ENCODE results near the gene SMYD3. TPM values are rescaled to one million over a fixed set of nuclear protein-coding genes. Genes with fewer than 3 reads are reported as not detected.

SMYD3 gene
- total and polyA plus RNA-seq, 4 donors: 10.5 to 40.1 (median 32.5) TPM

DNA sequence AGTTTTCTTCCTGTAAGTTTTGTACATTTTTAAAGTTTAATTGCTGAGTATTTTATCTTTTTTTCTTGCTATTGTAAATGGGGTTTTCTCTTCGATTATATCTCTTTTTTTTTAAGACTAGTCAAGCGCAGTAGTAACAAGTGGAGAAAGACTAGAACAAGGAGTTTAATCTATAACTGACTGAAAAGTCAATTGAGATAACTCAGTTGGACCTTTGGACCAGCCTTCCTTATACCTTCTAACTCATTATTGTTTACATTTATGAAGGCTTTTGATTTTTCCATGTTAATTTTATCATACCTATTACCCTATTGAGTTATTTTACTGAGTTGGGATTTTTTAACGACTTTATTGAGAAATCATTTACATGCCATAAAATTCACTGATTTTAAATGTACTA is 81.2 kb downstream of the SMYD3 start:
- ATAC-seq (ENCODE audit: insufficient read depth, low FRiP score) (no peak), DNase-seq (no peak)
- TF ChIP-seq, protein P1, sequence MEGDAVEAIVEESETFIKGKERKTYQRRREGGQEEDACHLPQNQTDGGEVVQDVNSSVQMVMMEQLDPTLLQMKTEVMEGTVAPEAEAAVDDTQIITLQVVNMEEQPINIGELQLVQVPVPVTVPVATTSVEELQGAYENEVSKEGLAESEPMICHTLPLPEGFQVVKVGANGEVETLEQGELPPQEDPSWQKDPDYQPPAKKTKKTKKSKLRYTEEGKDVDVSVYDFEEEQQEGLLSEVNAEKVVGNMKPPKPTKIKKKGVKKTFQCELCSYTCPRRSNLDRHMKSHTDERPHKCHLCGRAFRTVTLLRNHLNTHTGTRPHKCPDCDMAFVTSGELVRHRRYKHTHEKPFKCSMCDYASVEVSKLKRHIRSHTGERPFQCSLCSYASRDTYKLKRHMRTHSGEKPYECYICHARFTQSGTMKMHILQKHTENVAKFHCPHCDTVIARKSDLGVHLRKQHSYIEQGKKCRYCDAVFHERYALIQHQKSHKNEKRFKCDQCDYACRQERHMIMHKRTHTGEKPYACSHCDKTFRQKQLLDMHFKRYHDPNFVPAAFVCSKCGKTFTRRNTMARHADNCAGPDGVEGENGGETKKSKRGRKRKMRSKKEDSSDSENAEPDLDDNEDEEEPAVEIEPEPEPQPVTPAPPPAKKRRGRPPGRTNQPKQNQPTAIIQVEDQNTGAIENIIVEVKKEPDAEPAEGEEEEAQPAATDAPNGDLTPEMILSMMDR (IDR thresholded peaks at IDR 0.05; ENCODE audit: control extremely low read depth, extremely low read depth): no peak

DNA sequence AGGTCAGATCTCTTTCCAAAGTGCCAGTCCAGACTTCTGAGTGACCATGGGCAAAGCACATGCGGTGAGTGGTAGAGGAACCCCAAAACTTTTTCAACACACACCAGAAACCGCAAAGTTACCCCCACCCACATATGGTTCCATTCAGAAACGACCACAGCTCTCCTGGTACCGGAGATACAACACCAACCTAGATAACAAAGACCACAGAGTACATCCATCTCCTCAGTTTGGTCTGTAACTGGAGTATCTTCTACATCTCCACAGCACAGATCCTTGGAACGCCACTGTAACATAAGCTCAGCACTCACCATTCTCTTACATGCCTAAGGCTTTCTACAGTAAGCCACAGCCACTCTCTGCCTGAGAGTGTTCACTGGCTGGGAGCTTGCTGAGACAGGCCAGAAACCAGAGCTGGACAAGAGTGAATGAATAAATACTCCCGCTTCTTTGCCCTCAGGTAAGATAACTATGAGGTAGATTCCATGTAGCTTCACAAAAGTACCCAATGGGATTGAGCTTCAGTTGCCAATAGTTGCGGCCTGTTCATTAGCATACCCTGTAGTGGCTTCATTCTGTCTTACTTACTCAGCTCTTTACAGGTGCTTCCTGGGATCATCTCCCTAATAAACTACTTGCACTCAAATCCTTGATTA is 81.8 kb downstream of the SMYD3 start:
- no peaks in the 10 kb centered on the region for H3K36me3 ChIP-seq (ENCODE audit: control insufficient read depth in 4 of 4, insufficient read depth in 4 of 4, low read length in 4 of 4)
- H3K9ac ChIP-seq (ENCODE audit: insufficient read depth in 1 of 2, low read length in 2 of 2): no peak overlapping the region
- WGBS, 2 donors: 94 to 95% methylated on average over 7 of the region's 7 CpGs
- no peak overlapping the region for H3K27ac ChIP-seq (ENCODE audit: low read depth in 1 of 2, low read length in 1 of 2)
- ATAC-seq (ENCODE audit: insufficient read depth, low FRiP score) (no peak), DNase-seq (no peak)
- no peaks in the 10 kb centered on the region for H3K9me3 ChIP-seq (ENCODE audit: control insufficient read depth in 4 of 4, insufficient read depth in 3 of 4, low read length in 3 of 4)
- TF ChIP-seq, protein P1 (IDR thresholded peaks at IDR 0.05; ENCODE audit: control extremely low read depth, extremely low read depth): no peak
- H3K27me3 ChIP-seq (ENCODE audit: control insufficient read depth in 3 of 3, insufficient read depth in 3 of 3, low read length in 2 of 3): no peaks in the 10 kb centered on the region
- H3K4me3 ChIP-seq: no peak overlapping the region
- peaks cover 0 to 1% (median 0%) of the 10 kb centered on the region in 5 donors for H3K4me1 ChIP-seq (ENCODE audit: control insufficient read depth in 5 of 5, insufficient read depth in 5 of 5, low read length in 5 of 5)

More for the DNA sequence above, 81.2 kb downstream of the SMYD3 start:
- Histone ChIP-seq H3K9me3 (ENCODE audit: control insufficient read depth in 4 of 4, insufficient read depth in 3 of 4, low read length in 3 of 4) (no peaks in the 10 kb centered on the region), H3K4me3 (no peak overlapping the region), H3K27me3 (ENCODE audit: control insufficient read depth in 3 of 3, insufficient read depth in 3 of 3, low read length in 2 of 3) (no peaks in the 10 kb centered on the region), H3K27ac (ENCODE audit: low read depth in 1 of 2, low read length in 1 of 2) (no peak overlapping the region), H3K36me3 (ENCODE audit: control insufficient read depth in 4 of 4, insufficient read depth in 4 of 4, low read length in 4 of 4) (no peaks in the 10 kb centered on the region), H3K9ac (ENCODE audit: insufficient read depth in 1 of 2, low read length in 2 of 2) (no peak overlapping the region), H3K4me1 (ENCODE audit: control insufficient read depth in 5 of 5, insufficient read depth in 5 of 5, low read length in 5 of 5) (peaks cover 0 to 1% (median 0%) of the 10 kb centered on the region in 5 donors)
- 93 to 99% methylated on average over 3 of the region's 3 CpGs for WGBS, 2 donors

DNA sequence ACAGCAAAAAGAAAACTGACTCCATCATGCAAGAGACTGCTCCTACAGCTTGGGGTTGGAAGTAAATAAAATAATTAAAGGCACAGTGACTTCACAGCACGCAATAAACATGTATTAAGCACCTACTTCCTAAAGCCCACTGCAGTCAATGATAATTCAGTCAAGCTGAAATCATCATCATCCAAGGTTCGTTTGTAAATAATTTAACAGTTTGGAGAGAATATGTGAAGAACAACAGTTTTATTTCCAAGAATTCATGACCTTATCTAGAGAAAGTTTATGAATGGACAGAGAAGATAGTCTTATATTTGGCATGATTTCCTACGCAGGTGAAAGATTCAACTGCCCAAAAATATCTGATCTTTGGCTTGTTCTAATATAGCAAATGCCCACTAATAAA is 86.8 kb downstream of the SMYD3 start:
- Histone ChIP-seq H3K4me1 (ENCODE audit: control insufficient read depth in 5 of 5, insufficient read depth in 5 of 5, low read length in 5 of 5) (no peaks in the 10 kb centered on the region), H3K27ac (ENCODE audit: low read depth in 1 of 2, low read length in 1 of 2) (no peak overlapping the region), H3K36me3 (ENCODE audit: control insufficient read depth in 4 of 4, insufficient read depth in 4 of 4, low read length in 4 of 4) (no peaks in the 10 kb centered on the region), H3K27me3 (ENCODE audit: control insufficient read depth in 3 of 3, insufficient read depth in 3 of 3, low read length in 2 of 3) (no peaks in the 10 kb centered on the region), H3K9me3 (ENCODE audit: control insufficient read depth in 4 of 4, insufficient read depth in 3 of 4, low read length in 3 of 4) (peaks cover 0 to 4% (median 0%) of the 10 kb centered on the region in 4 donors), H3K4me3 (no peak overlapping the region), H3K9ac (ENCODE audit: insufficient read depth in 1 of 2, low read length in 2 of 2) (no peak overlapping the region)
- TF ChIP-seq, protein P1 (IDR thresholded peaks at IDR 0.05; ENCODE audit: control extremely low read depth, extremely low read depth): no peak
- ATAC-seq (ENCODE audit: insufficient read depth, low FRiP score) (no peak), DNase-seq (no peak)
- WGBS, 2 donors: 93 to 95% methylated on average over 3 of the region's 3 CpGs
